HL-60 (cell line): Measurements from ENCODE around the gene YWHAE.
"Not testable (repeated sequence)": the region's sequence is repeated elsewhere in the genome, so short reads cannot be mapped to it uniquely, and the experiment has no call there.

Experiments
- DNase-seq, 2 experiments: peaks; one replicate each; pipeline ENCODE4 v3.0.0-alpha.2; 2010 to 2020; ENCODE audit warnings: low read depth in 1 of 2, low spot score in 1 of 2
- H3K27ac ChIP-seq: fragments of 250-450 bp; sonication (Bioruptor Pico); replicated peaks from 2 replicates; pipeline ENCODE4 v1.5.1; 2020; ENCODE audit warnings: mild to moderate bottlenecking, moderate library complexity
- H3K27me3 ChIP-seq: fragments of 250-450 bp; sonication (Bioruptor Pico); 2 replicates; pipeline ENCODE4 v1.5.1; 2021; ENCODE audit warnings: mild to moderate bottlenecking, moderate library complexity; ENCODE audit not compliant: insufficient read depth, poor library complexity, severe bottlenecking
- H3K4me3 ChIP-seq: replicated peaks from 2 replicates; pipeline ENCODE4 v1.5.1; 2011; ENCODE audit warnings: mild to moderate bottlenecking, control low read depth, low read length; ENCODE audit not compliant: insufficient read depth
- CTCF ChIP-seq: IDR thresholded peaks from one replicate; pipeline ENCODE4 v1.5.1; 2011; ENCODE audit warnings: low read length, control low read depth, inconsistent platforms; ENCODE audit not compliant: insufficient read depth
- GABPA ChIP-seq: IDR thresholded peaks from 2 replicates; pipeline ENCODE4 v1.6.1; 2012; ENCODE audit warnings: low read depth
- POLR2AphosphoS5 ChIP-seq: IDR thresholded peaks from 2 replicates; pipeline ENCODE4 v1.6.1; 2012; ENCODE audit warnings: low read depth
- REST ChIP-seq: IDR thresholded peaks from 2 replicates; pipeline ENCODE4 v1.6.1; 2012; ENCODE audit warnings: low read depth; ENCODE audit not compliant: insufficient replicate concordance
- SPI1 ChIP-seq: IDR thresholded peaks from 2 replicates; pipeline ENCODE4 v1.6.1; 2012; ENCODE audit warnings: low read depth, mild to moderate bottlenecking, borderline replicate concordance

Gene YWHAE

DNA sequence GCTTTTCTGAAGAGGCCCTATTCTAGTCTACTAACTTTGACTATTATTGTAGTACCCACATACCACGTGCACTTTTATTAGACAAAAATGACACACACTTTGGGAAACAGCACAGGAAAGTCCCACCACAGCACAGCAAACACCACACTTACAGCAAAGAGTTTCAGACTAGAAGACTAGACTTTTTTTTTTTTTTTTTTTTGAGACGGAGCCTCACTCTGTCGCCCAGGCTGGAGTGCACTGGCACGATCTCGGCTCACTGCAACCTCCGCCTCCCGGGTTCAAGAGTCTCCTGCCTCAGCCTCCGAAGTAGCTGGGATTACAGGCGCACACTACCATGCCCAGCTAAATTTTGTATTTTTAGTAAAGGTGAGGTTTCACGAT, 20.1 kb downstream of the YWHAE start:
- H3K27ac ChIP-seq = no peak overlapping the region
- no peak for TF ChIP-seq POLR2AphosphoS5
- no peak for TF ChIP-seq CTCF
- TF ChIP-seq SPI1 = no peak
- TF ChIP-seq REST = no peak
- H3K27me3 ChIP-seq = no peaks in the 10 kb centered on the region
- no peak overlapping the region for H3K4me3 ChIP-seq
- no peak for DNase-seq

DNA sequence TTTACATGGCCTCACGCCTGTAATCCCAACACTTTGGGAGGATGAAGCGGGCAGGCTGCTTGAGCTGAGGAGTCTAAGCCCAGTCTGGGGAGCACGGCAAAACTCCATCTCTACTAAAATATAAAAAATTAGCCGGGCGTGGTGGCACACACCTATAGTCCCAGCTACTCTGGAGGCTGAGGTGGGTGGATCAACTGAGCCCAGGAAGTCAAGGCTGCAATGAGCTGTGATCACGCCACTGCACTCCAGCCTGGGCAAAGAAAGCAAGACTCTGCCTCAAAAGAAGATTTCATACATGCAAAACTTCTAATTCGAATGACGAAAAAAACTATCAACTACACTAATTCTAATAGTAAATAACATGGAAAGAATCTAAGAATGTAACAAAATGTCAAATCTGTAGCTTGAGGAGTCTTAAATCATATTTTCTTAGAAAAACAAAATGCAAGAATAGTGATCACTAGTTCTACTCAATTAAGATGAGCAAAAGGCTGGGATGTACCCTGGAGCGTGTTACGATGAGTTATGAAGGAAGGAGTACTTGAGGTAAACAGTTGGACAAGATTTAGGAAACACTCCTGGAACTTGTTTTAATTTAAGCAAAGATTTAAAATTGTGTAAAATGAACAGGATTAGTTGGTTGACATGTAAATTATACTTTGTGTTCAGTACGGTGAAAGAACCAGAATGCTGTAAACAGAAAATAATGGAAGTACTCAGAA, 20.7 kb downstream of the YWHAE start:
- Histone ChIP-seq H3K4me3 (no peak overlapping the region), H3K27ac (no peak overlapping the region)

GRCh38 chr17:1378476-1378860, 21.6 kb downstream of the YWHAE start:
- H3K27me3 ChIP-seq, H3K4me3 ChIP-seq, DNase-seq, H3K27ac ChIP-seq: not testable (repeated sequence)

More for the DNA sequence above, 20.7 kb downstream of the YWHAE start:
- no peak for TF ChIP-seq CTCF
- no peak for TF ChIP-seq REST
- no peak for TF ChIP-seq POLR2AphosphoS5
- H3K27me3 ChIP-seq = no peaks in the 10 kb centered on the region
- no peak for DNase-seq

- H3K27ac ChIP-seq = no peak overlapping the region
- H3K4me3 ChIP-seq = no peak overlapping the region
- TF ChIP-seq SPI1 (no peak), CTCF (no peak), REST (no peak), POLR2AphosphoS5 (no peak), GABPA (no peak)
- no peaks in the 10 kb centered on the region for H3K27me3 ChIP-seq
- no peak for DNase-seq
These were observed 22.7 kb downstream of the YWHAE start for GRCh38 chr17:1377334-1377733.
